H1 (cell line): ENCODE measurements around the gene ATL3. TPM values are rescaled to one million over a fixed set of nuclear protein-coding genes. Genes with fewer than 3 reads are reported as not detected.

Experiments used
- CTCF ChIA-PET: fragments of 300-600 bp; sonication (Branson Sonifier 250); formaldehyde crosslinking; loops from one replicate; lab custom pipeline; 2021; ENCODE audit not compliant: partially characterized antibody; lab: Charles Lee
- POLR2A ChIA-PET: fragments of 300-600 bp; sonication (Branson Sonifier 250); formaldehyde crosslinking; loops from one replicate; lab custom pipeline; 2021; ENCODE audit warnings: inconsistent platforms; ENCODE audit not compliant: partially characterized antibody; lab: Charles Lee
- DNase-seq, 2 experiments: peaks; one replicate each; pipeline versions ENCODE4 v3.0.0 to v3.0.0-alpha.2; 2010 to 2022; ENCODE audit warnings: low spot score in 2 of 2, low read depth in 1 of 2, mixed read lengths in 1 of 2
- FAIRE-seq: peaks from 2 replicates; lab custom pipeline; 2011; peaks lifted over from hg19 to GRCh38; lab: Jason Lieb, UNC
- H2AFZ ChIP-seq: 2 replicates; pipeline ENCODE4 v1.8.1; 2012; ENCODE audit warnings: low read length, inconsistent platforms
- H2AK5ac ChIP-seq: 2 replicates; pipeline ENCODE4 v1.6.1; 2013; ENCODE audit warnings: low read depth, low read length
- H2BK120ac ChIP-seq: replicated peaks from 2 replicates; pipeline ENCODE3; 2013; ENCODE audit warnings: low read depth, low read length, inconsistent platforms
- H2BK12ac ChIP-seq: 2 replicates; pipeline ENCODE4 v1.6.1; 2013; ENCODE audit warnings: low read depth, low read length
- H2BK15ac ChIP-seq: 2 replicates; pipeline ENCODE4 v1.6.1; 2013; ENCODE audit warnings: low read length
- H2BK20ac ChIP-seq: 2 replicates; pipeline ENCODE4 v1.6.1; 2013; ENCODE audit warnings: low read length
- H2BK5ac ChIP-seq: 2 replicates; pipeline ENCODE4 v1.6.1; 2013; ENCODE audit warnings: low read depth, low read length
- H3K14ac ChIP-seq: 2 replicates; pipeline ENCODE4 v1.6.1; 2013; ENCODE audit warnings: inconsistent platforms; ENCODE audit not compliant: insufficient read length
- H3K18ac ChIP-seq: 2 replicates; pipeline ENCODE4 v1.6.1; 2013; ENCODE audit warnings: low read length; ENCODE audit errors: extremely low read depth
- H3K23ac ChIP-seq: 2 replicates; pipeline ENCODE4 v1.6.1; 2013; ENCODE audit warnings: inconsistent platforms; ENCODE audit not compliant: insufficient read length
- H3K23me2 ChIP-seq: 2 replicates; pipeline ENCODE4 v1.6.1; 2013; ENCODE audit warnings: low read depth, low read length
- H3K27ac ChIP-seq: 2 replicates; pipeline ENCODE4 v1.6.1; 2011; ENCODE audit warnings: low read depth, low read length, inconsistent platforms
- H3K27me3 ChIP-seq, 4 experiments: replicated peaks in 1 of 4; 1 replicate in 1 of 4; 2 replicates in 3 of 4; pipeline versions ENCODE4 v1.6.1 to v1.8.1; 2011 to 2013; ENCODE audit warnings: low read length in 3 of 4, mild to moderate bottlenecking in 3 of 4, inconsistent platforms in 2 of 4, mixed read lengths in 2 of 4, moderate library complexity in 1 of 4; ENCODE audit not compliant: control insufficient read depth in 3 of 4, insufficient read depth in 3 of 4; ENCODE audit errors: extremely low read depth in 1 of 4
- H3K36me3 ChIP-seq, 4 experiments: 2 replicates each; pipeline versions ENCODE4 v1.6.1 to v1.8.1; 2011 to 2013; ENCODE audit warnings: mild to moderate bottlenecking in 4 of 4, low read length in 3 of 4, moderate library complexity in 2 of 4, control low read depth in 1 of 4, inconsistent platforms in 1 of 4; ENCODE audit not compliant: insufficient read depth in 4 of 4, control insufficient read depth in 2 of 4
- H3K4ac ChIP-seq: replicated peaks from 2 replicates; pipeline ENCODE3; 2013; ENCODE audit warnings: low read length, low read depth, mixed read lengths, inconsistent platforms; ENCODE audit not compliant: insufficient read length
- H3K4me1 ChIP-seq, 4 experiments: replicated peaks in 1 of 4; 1 replicate in 1 of 4; 2 replicates in 3 of 4; pipeline versions ENCODE4 v1.6.1 to v1.8.1; 2011 to 2013; ENCODE audit warnings: low read length in 3 of 4, inconsistent platforms in 2 of 4, mixed read lengths in 1 of 4; ENCODE audit not compliant: insufficient read depth in 4 of 4, control insufficient read depth in 3 of 4
- H3K4me2 ChIP-seq, 2 experiments: 2 replicates each; pipeline versions ENCODE4 v1.6.1 to v1.8.1; 2011 to 2013; ENCODE audit warnings: low read depth in 2 of 2, low read length in 2 of 2, control low read depth in 1 of 2, inconsistent platforms in 1 of 2, mild to moderate bottlenecking in 1 of 2; ENCODE audit not compliant: insufficient read depth in 1 of 2
- H3K4me3 ChIP-seq, 4 experiments: fragments of 200-600, 300-600 bp in 1 of 4; sonication (generic), shearing (Covaris generic), sonication (Bioruptor Twin) in 1 of 4; 2 replicates each; pipeline versions ENCODE4 v1.5.1 to v1.8.1; 2011 to 2016; ENCODE audit warnings: low read length in 4 of 4, low read depth in 3 of 4, control low read depth in 2 of 4, inconsistent platforms in 2 of 4, mild to moderate bottlenecking in 2 of 4, mixed read lengths in 1 of 4, moderate library complexity in 1 of 4; ENCODE audit not compliant: insufficient read depth in 2 of 4; ENCODE audit errors: extremely low read depth in 1 of 4
- H3K56ac ChIP-seq: replicated peaks from 2 replicates; pipeline ENCODE3; 2013; ENCODE audit warnings: low read depth, mild to moderate bottlenecking, mixed read lengths, low read length, inconsistent platforms; ENCODE audit not compliant: insufficient read length
- H3K79me1 ChIP-seq: 2 replicates; pipeline ENCODE4 v1.6.1; 2013; ENCODE audit warnings: low read depth, low read length, control low read depth
- H3K79me2 ChIP-seq, 2 experiments: 2 replicates each; pipeline versions ENCODE4 v1.6.1 to v1.8.1; 2012 to 2013; ENCODE audit warnings: low read length in 2 of 2, mild to moderate bottlenecking in 2 of 2, inconsistent platforms in 1 of 2; ENCODE audit not compliant: insufficient read depth in 2 of 2, control insufficient read depth in 1 of 2
- H3K9ac ChIP-seq, 4 experiments: replicated peaks in 1 of 4; 1 replicate in 1 of 4; 2 replicates in 3 of 4; pipeline versions ENCODE4 v1.6.1 to v1.8.1; 2011 to 2013; ENCODE audit warnings: low read depth in 3 of 4, low read length in 3 of 4, control low read depth in 2 of 4, mild to moderate bottlenecking in 2 of 4, moderate library complexity in 2 of 4, inconsistent platforms in 1 of 4; ENCODE audit errors: extremely low read depth in 1 of 4
- H3K9me3 ChIP-seq, 2 experiments: 2 replicates each; pipeline versions ENCODE4 v1.6.1 to v1.8.1; 2012 to 2013; ENCODE audit warnings: mild to moderate bottlenecking in 2 of 2, moderate library complexity in 2 of 2, control low read depth in 1 of 2, inconsistent platforms in 1 of 2, low read depth in 1 of 2, low read length in 1 of 2, mixed read lengths in 1 of 2; ENCODE audit not compliant: insufficient read depth in 2 of 2
- H4K20me1 ChIP-seq, 2 experiments: replicated peaks in 1 of 2; 2 replicates each; pipeline versions ENCODE3 to v1.8.1; 2011 to 2013; ENCODE audit warnings: inconsistent platforms in 2 of 2, low read length in 2 of 2, mild to moderate bottlenecking in 1 of 2; ENCODE audit not compliant: insufficient read depth in 2 of 2, control insufficient read depth in 1 of 2
- H4K5ac ChIP-seq: 2 replicates; pipeline ENCODE4 v1.6.1; 2013; ENCODE audit warnings: low read length, low read depth, mixed read lengths, inconsistent platforms; ENCODE audit not compliant: insufficient read length
- H4K8ac ChIP-seq: 2 replicates; pipeline ENCODE4 v1.8.0; 2013; ENCODE audit warnings: mild to moderate bottlenecking, moderate library complexity, low read length, inconsistent platforms; ENCODE audit not compliant: insufficient read depth; ENCODE audit errors: extremely low read depth
- H4K91ac ChIP-seq: replicated peaks from 2 replicates; pipeline ENCODE3; 2013; ENCODE audit warnings: low read length, mixed read lengths, inconsistent platforms; ENCODE audit not compliant: insufficient read length
- ASH2L ChIP-seq: fragments of 200-600, 300-600 bp; sonication (generic); IDR thresholded peaks from one replicate; pipeline ENCODE4 v1.7.1; 2017; ENCODE audit warnings: low read length
- ATF2 ChIP-seq: IDR thresholded peaks from 2 replicates; pipeline ENCODE4 v1.6.1; 2012; ENCODE audit warnings: low read length, inconsistent platforms
- GTF2F1 ChIP-seq: IDR thresholded peaks from 2 replicates; pipeline ENCODE4 v1.6.1; 2012; ENCODE audit warnings: low read depth, low read length, improper control_type of control experiment, borderline replicate concordance
- HDAC2 ChIP-seq, 2 experiments: fragments of 300-600 bp in 1 of 2; sonication (generic) in 1 of 2; IDR thresholded peaks; 2 replicates each; pipeline ENCODE4 v1.6.1; 2011 to 2012; ENCODE audit warnings: low read depth in 2 of 2, low read length in 2 of 2, mild to moderate bottlenecking in 2 of 2, moderate library complexity in 2 of 2, borderline replicate concordance in 1 of 2, inconsistent platforms in 1 of 2
- MAX ChIP-seq: IDR thresholded peaks from 2 replicates; pipeline ENCODE4 v1.6.1; 2012; ENCODE audit warnings: inconsistent platforms
- POLR2AphosphoS5 ChIP-seq: IDR thresholded peaks from 2 replicates; pipeline ENCODE4 v1.6.1; 2011; ENCODE audit warnings: low read depth, low read length
- SIN3A ChIP-seq, 2 experiments: IDR thresholded peaks in 1 of 2; conservative IDR thresholded peaks in 1 of 2; 2 replicates each; pipeline ENCODE4 v1.6.1; 2011 to 2012; ENCODE audit warnings: low read length in 2 of 2, improper control_type of control experiment in 1 of 2, low read depth in 1 of 2, mild to moderate bottlenecking in 1 of 2
- SUZ12 ChIP-seq: fragments of 200-600 bp; sonication (generic); IDR thresholded peaks from 2 replicates; pipeline ENCODE4 v1.6.1; 2012; ENCODE audit warnings: mild to moderate bottlenecking, inconsistent platforms, low read length, moderate library complexity, mixed read lengths
- TAF1 ChIP-seq: IDR thresholded peaks from 2 replicates; pipeline ENCODE4 v1.6.1; 2011; ENCODE audit warnings: mild to moderate bottlenecking, low read depth, low read length
- WGBS, 2 experiments: shearing (Covaris generic) in 1 of 2; methylation state at CpG; one replicate each; pipeline versions ENCODE4 v1.1.6 to v1.1.7; 2013 to 2015; ENCODE audit warnings: low lambda C conversion rate in 2 of 2, mixed read lengths in 2 of 2, inconsistent platforms in 1 of 2, low coverage in 1 of 2, missing lambda C conversion rate in 1 of 2; ENCODE audit not compliant: insufficient replicate concordance in 2 of 2, insufficient coverage in 1 of 2, insufficient read length in 1 of 2; ENCODE audit errors: extremely low coverage in 1 of 2, missing lambda C conversion rate in 1 of 2; 5-methylcytosine and 5-hydroxymethylcytosine counted together
- polyA plus RNA-seq, 7 experiments: library from polyadenylated mRNA; depleted of rRNA in 3 of 7; stranded (reverse) in 5 of 7; unstranded in 2 of 7; fragments of >200 nt in 5 of 7; fragments of 200-250 nt in 2 of 7; gene quantifications; 1 replicate in 5 of 7; 2 replicates in 1 of 7; 4 replicates in 1 of 7; pipeline versions ENCODE4 v1.2.1 to v1.2.3, GENCODE V29; 2011 to 2013; ENCODE audit warnings: missing spikeins in 2 of 7, mixed read lengths in 2 of 7
- total RNA-seq: library from RNA; stranded (reverse); fragmentation: NEBNext Ultra II Directional; extraction: Animal tissue kit (Norgen Biotek cat#: 25700); gene quantifications from 2 replicates; pipeline ENCODE4 v1.2.1, GENCODE V29; 2021

The ATL3 gene
- total and polyA plus RNA-seq, 2 of the 8 experiments (the other 6 are each of a cell fraction or from before 2014, with no cell fraction given) = 7.8 to 24.5 TPM

- Histone ChIP-seq H3K9me3 (no peaks in the 10 kb centered on the region), H3K4me2 (peak overlapping the region; percentile 64 to 78), H3K9ac (peak overlapping the region in 1 of 4 experiments; percentile 8; a peak in 3 of 7 replicates), H4K91ac (peak overlapping the region; percentile 61), H3K14ac (no peak overlapping the region), H2BK12ac (peak overlapping the region; percentile 87; the same call in 1 of the 2 replicates), H4K8ac (peak overlapping the region; percentile 53; the same call in 1 of the 2 replicates), H3K23ac (no peak overlapping the region), H4K5ac (peak overlapping the region; percentile 62), H2BK120ac (no peak overlapping the region), H3K79me1 (peaks cover 8% of the 10 kb centered on the region; the same call in 1 of the 2 replicates), H3K79me2 (peaks cover 9 to 42% of the 10 kb centered on the region in 2 experiments), H2BK20ac (no peak overlapping the region), H3K56ac (peak overlapping the region; percentile 51), H3K36me3 (no peaks in the 10 kb centered on the region), H3K4me1 (peaks cover 12 to 28% (median 15%) of the 10 kb centered on the region in 4 experiments), H3K4ac (no peak overlapping the region), H3K27ac (no peak overlapping the region), H2AK5ac (no peak overlapping the region), H3K27me3 (no peaks in the 10 kb centered on the region), H4K20me1 (no peaks in the 10 kb centered on the region), H2BK15ac (no peak overlapping the region), H3K4me3 (peak overlapping the region; percentile 52 to 77 (median 63)), H2BK5ac (peak overlapping the region; percentile 84), H3K18ac (peak overlapping the region; percentile 38; the same call in 1 of the 2 replicates), H3K23me2 (peaks cover 7% of the 10 kb centered on the region; the same call in 1 of the 2 replicates), H2AFZ (no peak overlapping the region)
- ChIA-PET CTCF (interaction anchor here (1.2 kb wide), 1 partner anchor 20 kb away, joined by 3 read pairs; no protein-coding TSS in a partner anchor), POLR2A (interaction anchor here (1.2 to 1.3 kb wide), 2 partner anchors 10 to 134 kb away, joined by 3 to 4 read pairs; no protein-coding TSS in a partner anchor)
- no peak for FAIRE-seq
- 0% methylated on average over 32 of the region's 45 CpGs; no CpG with 5 or more reads in 1 of the 2 experiments for WGBS, 2 experiments
- DNase-seq = peak in 1 of 2 experiments; percentile 39
- TF ChIP-seq SIN3A (conservative IDR thresholded peaks at IDR 0.05 in 1 of 2, IDR thresholded peaks at IDR 0.05 in 1 of 2; ENCODE audit: low read depth in 1 of 2, low read length in 2 of 2) = peak; percentile 47 to 51; a peak in 3 of 4 replicates
- no peak for TF ChIP-seq SUZ12
- TF ChIP-seq ASH2L = peak; percentile 47
- TF ChIP-seq TAF1 = no peak
- TF ChIP-seq HDAC2 (IDR thresholded peaks at IDR 0.05; ENCODE audit: borderline replicate concordance in 1 of 2, low read depth in 2 of 2, low read length in 2 of 2) = no peak
- TF ChIP-seq MAX = peak; percentile 82
- TF ChIP-seq GTF2F1 = no peak
- TF ChIP-seq POLR2AphosphoS5 = peak; percentile 14; the same call in 1 of the 2 replicates
- no peak for TF ChIP-seq ATF2
These were observed 57.5 kb downstream of the ATL3 start for GRCh38 chr11:63613517-63614135.
